GM18498 (cell line): ENCODE data around the gene ATP8B3.

Source experiments
- ATAC-seq: cut with Tn5 transposase; IDR thresholded peaks from one replicate; pipeline ENCODE4 v1.9.1; 2021; ENCODE audit warnings: mild to moderate bottlenecking, moderate library complexity; ENCODE audit not compliant: unreplicated experiment

Gene ATP8B3

GRCh38 chr19:1851654-1852580 lies 39.8 kb upstream of the ATP8B3 start:
- no peak for ATAC-seq

- ATAC-seq: no peak
Measured at GRCh38 chr19:1850809-1851653, 39.0 kb upstream of the ATP8B3 start.

- no peak for ATAC-seq
Measured at GRCh38 chr19:1849886-1850398, 37.9 kb upstream of the ATP8B3 start.

GRCh38 chr19:1849132-1849474 lies 37.0 kb upstream of the ATP8B3 start:
- no peak for ATAC-seq

GRCh38 chr19:1848399-1849131 lies 36.5 kb upstream of the ATP8B3 start, which contains the start of gene REXO1:
Gene REXO1 (minus strand): TSS chr19:1848483. CDS start chr19:1848358, 125 bp downstream.
- ATAC-seq: peak; percentile 71

GRCh38 chr19:1847684-1848398 lies 35.8 kb upstream of the ATP8B3 start:
- ATAC-seq: peak; percentile 19

GRCh38 chr19:1847348-1847683 lies 35.2 kb upstream of the ATP8B3 start:
- ATAC-seq: no peak

GRCh38 chr19:1846517-1847204 lies 34.6 kb upstream of the ATP8B3 start:
- no peak for ATAC-seq

- ATAC-seq: no peak
Measured at GRCh38 chr19:1845642-1846041, 33.6 kb upstream of the ATP8B3 start.

GRCh38 chr19:1845125-1845515 lies 33.0 kb upstream of the ATP8B3 start:
- ATAC-seq: no peak

GRCh38 chr19:1844513-1845124 lies 32.5 kb upstream of the ATP8B3 start:
- no peak for ATAC-seq

GRCh38 chr19:1843646-1844394 lies 31.7 kb upstream of the ATP8B3 start:
- no peak for ATAC-seq

- ATAC-seq: no peak
Measured at GRCh38 chr19:1843116-1843515, 31.0 kb upstream of the ATP8B3 start.

- no peak for ATAC-seq
Measured at GRCh38 chr19:1841209-1841924, 29.3 kb upstream of the ATP8B3 start.

GRCh38 chr19:1840541-1841115 lies 28.6 kb upstream of the ATP8B3 start:
- no peak for ATAC-seq

GRCh38 chr19:1839658-1840540 lies 27.8 kb upstream of the ATP8B3 start:
- no peak for ATAC-seq

GRCh38 chr19:1837625-1838105 lies 25.6 kb upstream of the ATP8B3 start:
- ATAC-seq: no peak
